HuH-7 (cell line): Measurements from ENCODE around the gene POLH.
"Not testable (repeated sequence)": the region's sequence is repeated elsewhere in the genome, so short reads cannot be mapped to it uniquely, and the experiment has no call there.

Source experiments
- DNase-seq: peaks from one replicate; pipeline ENCODE4 v3.0.0; 2011; ENCODE audit warnings: low spot score

Gene POLH

DNA sequence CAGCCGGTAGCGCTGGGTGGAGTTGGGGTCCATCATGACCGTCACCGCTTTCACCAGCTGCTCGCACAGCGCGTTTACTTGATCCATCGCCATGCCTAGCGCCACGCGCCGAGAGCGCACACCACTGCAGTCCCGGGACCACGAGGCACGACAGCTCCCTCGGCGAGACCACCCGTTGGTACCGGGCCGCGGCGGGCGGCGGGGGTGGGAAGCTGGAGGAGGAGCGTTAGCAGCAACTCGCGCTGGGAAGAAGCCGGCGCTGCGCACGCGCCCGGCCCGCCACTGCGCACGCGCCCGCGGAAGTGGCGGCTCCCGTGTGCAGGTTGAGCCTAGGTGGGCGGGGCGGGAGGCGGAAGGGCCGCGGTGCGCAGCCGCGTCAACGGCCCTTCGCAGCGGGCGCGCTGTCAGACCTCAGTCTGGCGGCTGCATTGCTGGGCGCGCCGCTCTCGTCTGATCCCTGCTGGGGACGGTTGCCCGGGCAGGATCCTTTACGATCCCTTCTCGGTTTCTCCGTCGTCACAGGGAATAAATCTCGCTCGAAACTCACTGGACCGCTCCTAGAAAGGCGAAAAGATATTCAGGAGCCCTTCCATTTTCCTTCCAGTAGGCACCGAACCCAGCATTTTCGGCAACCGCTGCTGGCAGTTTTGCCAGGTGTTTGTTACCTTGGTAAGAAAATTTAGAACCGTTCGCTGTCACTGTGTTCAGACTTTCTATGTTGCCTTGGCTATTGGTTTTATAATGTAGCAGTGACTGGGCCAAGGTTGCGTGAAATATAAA is at the start of gene POLH, which contains the start of gene XPO5:
Gene POLH, plus strand, starts transcription at position 414 of the 780 bp plus-strand sequence. CDS start 6,135 bp downstream, outside the sequence.
Gene XPO5, minus strand, starts transcription at position 267 of the 780 bp plus-strand sequence. Its CDS starts 174 bp downstream, at position 93.
- peak; percentile 91 for DNase-seq

DNA sequence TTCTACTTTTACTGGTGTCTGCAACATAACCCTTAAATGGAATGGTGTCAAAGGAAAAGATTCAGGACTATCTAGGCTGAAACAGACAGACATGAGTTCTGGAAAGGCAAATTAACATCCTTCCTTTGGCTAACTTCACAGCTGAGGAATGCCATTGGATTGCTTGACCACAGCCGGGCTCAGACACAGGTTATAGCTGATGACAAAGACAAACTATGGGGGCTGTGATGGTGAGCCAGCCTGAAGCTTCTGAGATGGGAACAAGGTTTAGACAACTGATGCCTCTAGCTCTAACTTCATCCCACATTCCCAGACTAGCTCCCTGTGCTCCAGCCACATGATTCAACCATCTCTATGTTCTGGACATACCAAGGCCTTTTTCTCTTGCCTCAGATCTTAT is 43.8 kb upstream of the POLH start:
- DNase-seq = no peak

DNA sequence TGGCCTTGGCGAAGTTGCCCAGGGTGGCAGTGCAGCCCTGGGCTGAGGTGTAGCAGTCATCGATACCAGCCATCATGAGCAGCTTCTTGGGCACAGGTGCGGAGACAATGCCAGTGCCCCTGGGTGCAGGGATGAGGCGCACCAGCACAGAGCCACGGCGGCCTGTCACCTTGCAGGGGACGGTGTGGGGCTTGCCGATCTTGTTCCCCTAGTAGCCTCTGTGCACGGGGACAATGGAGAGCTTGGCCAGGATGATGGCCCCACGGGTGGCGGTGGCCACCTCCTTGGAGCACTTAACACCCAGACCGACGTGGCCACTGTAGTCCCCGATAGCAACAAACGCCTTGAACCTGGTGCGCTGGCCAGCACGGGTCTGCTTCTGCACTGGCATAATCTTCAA is 37.0 kb upstream of the POLH start:
- not testable (repeated sequence) for DNase-seq

DNA sequence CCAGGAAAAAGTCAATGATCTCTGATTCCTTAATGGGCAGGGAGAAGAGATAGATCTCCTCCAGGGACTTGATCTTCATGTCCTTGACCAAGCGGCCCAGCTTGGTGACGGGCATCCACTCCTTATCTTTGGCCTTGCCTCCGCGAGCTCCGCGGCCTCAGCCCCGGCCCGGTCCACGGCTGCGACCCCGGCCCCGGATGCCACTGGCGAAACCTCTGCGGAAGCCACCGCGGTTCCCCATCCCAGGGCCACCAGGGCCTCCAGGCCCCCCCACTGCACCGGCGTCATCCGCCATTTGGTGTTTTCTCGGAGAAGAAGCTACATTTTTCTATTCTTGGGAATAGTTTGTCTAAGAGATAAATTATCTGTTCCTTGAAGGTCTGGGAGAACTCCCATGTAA is 36.6 kb upstream of the POLH start:
- DNase-seq = not testable (repeated sequence)

- no peak for DNase-seq
These were observed 35.5 kb upstream of the POLH start for GRCh38 chr6:43540507-43540906.

DNA sequence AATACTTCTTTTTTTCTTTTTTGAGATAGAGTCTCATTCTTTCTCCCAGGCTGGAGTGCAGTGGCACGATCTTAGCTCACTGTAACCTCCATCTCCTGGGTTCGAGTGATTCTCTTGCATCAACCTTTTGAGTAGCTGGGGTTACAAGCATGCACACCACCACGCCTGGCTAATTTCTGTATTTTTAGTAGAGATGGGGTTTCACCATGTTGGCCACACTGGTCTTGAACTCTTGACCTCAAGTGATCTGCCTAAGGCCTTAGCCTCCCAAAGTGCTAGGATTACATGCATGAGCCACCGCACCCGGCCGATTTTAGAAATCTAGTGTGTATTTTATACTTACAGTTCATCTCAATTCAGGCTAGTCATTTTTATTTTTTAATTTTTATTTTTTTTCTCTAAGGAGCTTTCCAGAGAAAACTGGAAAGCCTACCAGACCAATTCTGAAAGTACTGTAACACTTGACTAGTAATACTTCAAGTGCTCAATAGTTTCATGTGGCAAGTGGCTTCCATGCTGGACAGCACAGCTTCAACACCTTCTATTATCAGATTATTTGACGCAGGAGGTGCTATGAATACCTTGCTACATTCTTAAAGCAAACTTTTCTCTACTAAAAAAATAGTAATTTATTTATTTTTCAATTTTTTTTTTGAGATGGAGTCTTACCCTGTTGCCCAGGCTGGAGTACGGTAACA is 34.1 kb upstream of the POLH start:
- DNase-seq = no peak

DNA sequence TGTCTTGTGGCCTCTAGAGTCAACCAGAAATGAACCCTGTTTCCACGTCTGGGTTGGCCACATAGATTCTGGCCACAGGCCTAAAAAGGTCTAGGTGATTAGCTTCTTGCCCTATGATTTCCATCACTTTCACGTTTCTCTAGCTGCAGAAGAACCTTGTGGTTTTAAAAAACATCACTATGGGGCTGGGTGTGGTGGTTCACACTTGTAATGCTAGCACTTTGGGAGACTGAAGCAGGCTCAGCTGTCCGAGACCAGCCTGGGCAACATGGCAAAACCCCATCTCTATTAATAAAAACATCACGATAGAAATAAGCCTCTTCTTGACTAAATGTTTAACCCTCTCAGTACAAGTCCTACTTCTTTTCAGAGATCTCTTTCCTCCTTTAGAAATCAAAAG is 31.5 kb upstream of the POLH start:
- DNase-seq = no peak

GRCh38 chr6:43547222-43547621 is 28.8 kb upstream of the POLH start:
- DNase-seq = no peak

DNA sequence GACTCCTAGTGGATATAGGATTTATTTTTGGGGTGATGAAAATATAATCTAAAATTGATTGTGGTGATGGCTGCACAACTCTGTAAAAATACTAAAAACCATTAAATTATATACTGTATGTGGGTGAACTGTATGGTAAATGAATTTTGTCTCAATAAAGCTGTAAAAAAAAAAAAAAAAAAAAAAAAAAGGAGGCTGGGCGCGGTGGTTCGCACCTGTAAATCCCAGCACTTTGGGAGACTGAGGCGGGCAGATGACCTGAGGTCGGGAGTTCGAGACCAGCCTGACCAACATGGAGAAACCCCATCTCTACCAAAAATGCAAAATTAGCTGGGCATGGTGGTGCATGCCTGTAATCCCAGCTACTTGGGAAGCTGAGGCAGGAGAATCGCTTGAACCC is 18.4 kb upstream of the POLH start:
- DNase-seq = not testable (repeated sequence)

DNA sequence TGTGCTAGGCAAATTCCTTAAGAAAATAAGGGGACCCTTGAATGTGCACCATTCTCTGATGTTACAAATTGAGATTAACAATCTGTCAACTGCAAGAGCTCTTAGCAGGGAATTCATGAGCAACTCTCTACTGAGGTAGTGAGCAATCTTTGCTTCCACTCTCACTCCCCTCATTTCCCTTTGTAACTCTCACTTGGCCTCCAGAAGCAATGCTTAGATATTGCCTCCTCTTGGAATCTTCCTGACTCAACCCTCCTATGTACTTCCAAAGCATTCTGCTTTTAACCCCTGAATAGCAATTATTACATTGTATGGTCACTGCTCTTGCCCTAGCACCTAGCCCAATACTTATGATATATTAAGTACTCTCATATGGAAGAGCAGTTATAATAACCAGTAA is 16.7 kb upstream of the POLH start:
- DNase-seq = no peak

- DNase-seq = no peak
These were observed 5.0 kb upstream of the POLH start for GRCh38 chr6:43570876-43571441.

DNA sequence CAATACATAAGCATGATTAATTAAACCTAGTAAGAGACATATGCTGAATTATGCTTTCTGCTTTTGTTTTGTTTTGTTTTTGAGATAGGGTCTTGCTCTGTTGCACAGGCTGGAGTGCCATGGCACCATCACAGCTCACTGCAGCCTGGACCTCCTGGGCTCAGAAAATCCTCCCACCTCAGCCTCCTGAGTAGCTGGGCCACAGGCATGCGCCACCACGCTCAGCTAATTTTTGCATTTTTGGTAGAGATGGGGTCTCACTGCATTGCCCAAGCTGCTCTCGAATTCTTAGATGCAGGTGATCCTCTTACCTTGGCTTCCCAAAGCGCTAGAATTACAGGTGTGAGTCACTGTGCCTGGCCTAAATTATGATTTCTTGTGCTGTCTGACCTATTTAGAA is 4.0 kb upstream of the POLH start:
- no peak for DNase-seq

GRCh38 chr6:43575105-43575771 is 747 bp upstream of the POLH start:
- peak; percentile 26 for DNase-seq

DNA sequence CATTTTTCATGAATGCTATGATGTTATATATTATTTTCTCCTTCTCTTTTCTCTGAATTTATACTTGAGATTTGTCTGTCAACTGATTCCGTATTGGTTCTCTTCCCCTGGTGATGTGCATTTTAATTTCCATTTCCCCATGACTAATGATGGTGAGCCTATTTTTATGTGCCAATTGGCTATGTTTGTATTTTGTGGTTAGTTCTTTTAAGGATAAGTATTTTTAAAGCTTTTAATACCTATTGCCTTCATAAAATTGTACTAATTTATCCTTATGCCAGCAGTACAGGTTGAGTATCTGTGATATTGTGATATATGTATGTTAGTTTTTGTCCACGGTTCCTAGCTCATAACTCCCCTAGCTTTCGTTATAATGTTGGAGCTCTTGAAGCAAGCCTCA is 2.8 kb downstream of the POLH start:
- DNase-seq = no peak

DNA sequence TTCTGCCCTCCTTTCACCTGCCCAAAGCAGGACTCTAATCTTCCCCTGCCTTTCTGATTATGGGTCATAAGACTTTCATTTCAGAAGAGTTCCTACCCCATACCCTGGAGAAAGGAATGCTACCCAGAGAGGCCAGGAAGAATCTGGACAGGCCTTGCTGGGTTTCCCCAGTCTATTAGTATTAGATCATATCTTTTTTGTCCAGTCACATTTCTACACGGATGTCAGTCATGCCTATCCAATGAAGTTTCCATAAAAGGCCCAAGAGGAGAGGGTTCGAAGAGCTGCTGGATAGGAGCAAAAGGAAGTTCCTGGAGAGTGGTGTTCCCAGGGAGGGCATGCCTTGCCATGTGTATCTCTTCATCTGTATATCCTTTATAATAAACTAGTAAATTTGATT is 3.2 kb downstream of the POLH start:
- no peak for DNase-seq

DNA sequence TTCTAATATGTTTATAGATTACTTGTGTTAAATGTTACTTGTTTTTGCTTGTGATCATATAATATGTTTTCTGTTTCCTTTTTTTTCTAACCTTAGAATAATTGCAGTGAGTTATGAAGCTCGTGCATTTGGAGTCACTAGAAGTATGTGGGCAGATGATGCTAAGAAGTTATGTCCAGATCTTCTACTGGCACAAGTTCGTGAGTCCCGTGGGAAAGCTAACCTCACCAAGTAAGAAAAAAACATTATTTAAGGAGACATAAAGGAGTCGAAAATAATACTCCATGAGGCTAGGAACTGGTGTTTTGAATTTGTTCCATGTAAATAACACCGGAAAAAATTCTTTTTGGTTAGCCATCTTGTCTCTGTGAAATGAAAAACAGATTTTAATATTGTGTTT is 6.9 kb downstream of the POLH start:
- DNase-seq = no peak

GRCh38 chr6:43584892-43585570 is 9.0 kb downstream of the POLH start:
- no peak for DNase-seq

GRCh38 chr6:43588194-43588593 is 12.2 kb downstream of the POLH start:
- DNase-seq = no peak

GRCh38 chr6:43589564-43589963 is 13.6 kb downstream of the POLH start:
- DNase-seq = not testable (repeated sequence)

DNA sequence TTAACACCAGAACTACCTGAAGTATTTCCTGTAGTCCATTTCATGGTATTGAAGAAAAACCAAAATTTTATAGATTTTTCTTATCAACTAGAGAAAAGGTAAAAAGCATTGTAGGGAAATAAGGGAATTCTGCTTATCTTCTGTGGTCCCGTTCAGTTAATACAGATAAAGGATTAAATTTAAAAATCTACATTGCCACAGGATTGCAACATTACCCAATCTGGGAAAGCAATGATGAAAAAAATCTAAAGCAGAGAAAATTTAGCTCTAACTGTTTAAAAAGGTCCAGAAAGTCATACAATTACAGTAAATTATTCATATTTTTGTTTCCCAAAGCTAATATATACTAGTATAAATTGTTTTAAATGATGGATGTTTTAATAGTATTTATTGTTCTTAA is 18.0 kb downstream of the POLH start:
- DNase-seq = no peak

DNA sequence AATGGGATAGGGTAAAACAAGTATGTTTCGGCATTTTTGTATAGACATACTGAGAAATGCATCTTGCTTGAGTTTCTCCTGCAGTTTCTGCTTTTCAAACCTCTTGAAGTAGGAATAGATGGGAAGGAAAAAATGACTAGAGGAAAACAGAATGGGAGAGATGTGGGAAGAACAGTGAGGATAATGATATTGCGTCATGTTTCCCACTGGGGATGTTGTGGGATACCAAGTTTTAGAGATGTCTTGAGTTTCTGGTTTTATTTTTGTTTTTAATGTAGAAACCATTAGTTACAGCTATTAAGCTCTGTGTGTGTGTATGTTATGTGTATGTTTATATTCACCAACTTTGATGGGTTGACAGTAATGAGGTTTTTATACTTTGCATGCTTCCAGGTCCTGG is 24.6 kb downstream of the POLH start:
- DNase-seq = no peak

- no peak for DNase-seq
These were observed 28.2 kb downstream of the POLH start for GRCh38 chr6:43604174-43604573.
